Activated CD8-positive, alpha-beta T cell treated with anti-CD3 and anti-CD28 coated beads for 36 hours (primary cell): ENCODE data around the gene POLR2C. TPM values are rescaled to one million over a fixed set of nuclear protein-coding genes. Genes with fewer than 3 reads are reported as not detected.

Source experiments
- ATAC-seq: fragments of 200-7000 bp; cut with Tn5 transposase; one replicate; pipeline ENCODE4 v1.10.0; 2021; ENCODE audit warnings: mild to moderate bottlenecking, moderate library complexity
- CTCF ChIA-PET: fragments of 350-600 bp; sonication (Branson Sonifier 250); formaldehyde crosslinking; loops from one replicate; lab custom pipeline; 2021; ENCODE audit warnings: antibody characterized with exemption; lab: Charles Lee
- POLR2A ChIA-PET: fragments of 350-600 bp; sonication (Branson Sonifier 250); formaldehyde crosslinking; loops from one replicate; lab custom pipeline; 2021; ENCODE audit warnings: antibody characterized with exemption; lab: Charles Lee
- DNase-seq: peaks from one replicate; pipeline ENCODE4 v3.0.0-alpha.2; 2020
- H3K27ac Mint-ChIP-seq: one replicate; pipeline ENCODE4 v1.8.0; 2021; ENCODE audit warnings: mild to moderate bottlenecking, mixed read lengths
- H3K27me3 Mint-ChIP-seq: one replicate; pipeline ENCODE4 v1.8.0; 2021; ENCODE audit warnings: mixed read lengths
- H3K36me3 Mint-ChIP-seq: one replicate; pipeline ENCODE4 v1.8.0; 2021; ENCODE audit warnings: low read depth, mixed read lengths
- H3K4me1 Mint-ChIP-seq: one replicate; pipeline ENCODE4 v1.8.0; 2021; ENCODE audit warnings: low read depth, mixed read lengths
- H3K4me3 Mint-ChIP-seq: one replicate; pipeline ENCODE4 v1.8.0; 2021; ENCODE audit warnings: mild to moderate bottlenecking, moderate library complexity, mixed read lengths
- H3K9me3 Mint-ChIP-seq: one replicate; pipeline ENCODE4 v1.8.0; 2021; ENCODE audit warnings: mixed read lengths
- intact Hi-C: fragments of 100-400 bp; cut with micrococcal nuclease; formaldehyde crosslinking; loops from one replicate; pipeline ENCODE4 v1.10.0; 2022
- total RNA-seq, 2 experiments: library from RNA; stranded (reverse); gene quantifications; one replicate each; pipeline ENCODE4 v1.2.3, GENCODE V29; 2021
- TF ChIP-seq, protein P1 (sequence below): fragments of 200-600 bp; IDR thresholded peaks from one replicate; pipeline ENCODE4 v1.8.0; 2022; ENCODE audit warnings: antibody characterized with exemption, mild to moderate bottlenecking

POLR2C gene
- total RNA-seq, 2 experiments from 2014 or later: 62.4 to 63.0 TPM

DNA sequence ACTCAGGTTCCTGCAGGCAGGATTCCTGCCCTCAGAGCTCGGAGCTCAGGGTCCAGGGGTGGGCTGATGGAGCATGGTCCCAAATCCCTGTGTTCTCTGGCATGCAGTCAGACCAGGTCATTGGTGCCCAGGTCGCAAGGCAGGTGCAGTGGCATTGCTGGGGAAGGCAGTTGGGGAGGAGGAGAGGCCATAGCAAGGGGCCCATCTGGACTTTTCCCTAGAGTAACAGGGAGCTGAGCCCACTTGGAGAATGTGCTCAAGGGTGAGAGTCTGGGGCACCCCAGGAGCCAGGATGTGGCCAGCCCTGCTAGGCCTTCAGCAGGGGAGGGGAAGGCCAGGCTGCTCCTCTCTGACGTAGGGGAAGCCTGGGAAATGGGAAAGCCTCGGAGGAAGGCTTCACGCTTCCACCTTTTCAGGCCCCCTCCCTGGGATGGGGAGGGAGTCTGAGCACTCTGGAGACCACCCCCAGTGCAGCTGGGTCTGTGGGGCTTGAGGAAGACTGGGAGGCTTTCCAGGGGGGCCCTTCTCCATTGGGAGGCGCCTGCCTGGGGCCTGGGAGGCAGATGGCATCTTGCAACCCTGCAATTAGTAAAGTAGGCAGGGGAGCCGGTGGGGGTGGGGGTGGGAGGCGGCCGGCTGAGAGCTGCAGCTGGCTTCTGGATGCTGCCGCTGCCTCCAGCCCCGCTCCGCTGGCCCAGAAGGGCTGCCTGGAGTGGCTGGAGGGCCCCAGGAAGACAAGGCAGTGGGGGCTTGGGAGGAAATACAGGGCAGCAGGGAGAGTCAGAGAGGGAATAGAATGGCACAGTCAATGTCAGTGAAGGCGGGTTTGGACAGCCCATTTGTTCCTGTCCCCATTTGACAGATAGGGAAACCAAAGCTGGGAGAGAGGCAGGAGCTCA is 44.9 kb downstream of the POLR2C start:
- Mint-ChIP-seq H3K4me3 (no peak overlapping the region), H3K4me1 (no peaks in the 10 kb centered on the region), H3K27ac (no peak overlapping the region), H3K9me3 (no peaks in the 10 kb centered on the region), H3K36me3 (no peaks in the 10 kb centered on the region), H3K27me3 (no peaks in the 10 kb centered on the region)
- POLR2A ChIA-PET: interaction anchor here (1.2 kb wide), 1 partner anchor 12 kb away, joined by 3 read pairs; no protein-coding TSS in a partner anchor
- CTCF ChIA-PET: interaction anchor here (2.5 kb wide), 1 partner anchor 13 kb away, joined by 14 read pairs; no protein-coding TSS in a partner anchor
- intact Hi-C loops: no loop called here
- no peak for ATAC-seq
- no peak for DNase-seq
- TF ChIP-seq, protein P1, sequence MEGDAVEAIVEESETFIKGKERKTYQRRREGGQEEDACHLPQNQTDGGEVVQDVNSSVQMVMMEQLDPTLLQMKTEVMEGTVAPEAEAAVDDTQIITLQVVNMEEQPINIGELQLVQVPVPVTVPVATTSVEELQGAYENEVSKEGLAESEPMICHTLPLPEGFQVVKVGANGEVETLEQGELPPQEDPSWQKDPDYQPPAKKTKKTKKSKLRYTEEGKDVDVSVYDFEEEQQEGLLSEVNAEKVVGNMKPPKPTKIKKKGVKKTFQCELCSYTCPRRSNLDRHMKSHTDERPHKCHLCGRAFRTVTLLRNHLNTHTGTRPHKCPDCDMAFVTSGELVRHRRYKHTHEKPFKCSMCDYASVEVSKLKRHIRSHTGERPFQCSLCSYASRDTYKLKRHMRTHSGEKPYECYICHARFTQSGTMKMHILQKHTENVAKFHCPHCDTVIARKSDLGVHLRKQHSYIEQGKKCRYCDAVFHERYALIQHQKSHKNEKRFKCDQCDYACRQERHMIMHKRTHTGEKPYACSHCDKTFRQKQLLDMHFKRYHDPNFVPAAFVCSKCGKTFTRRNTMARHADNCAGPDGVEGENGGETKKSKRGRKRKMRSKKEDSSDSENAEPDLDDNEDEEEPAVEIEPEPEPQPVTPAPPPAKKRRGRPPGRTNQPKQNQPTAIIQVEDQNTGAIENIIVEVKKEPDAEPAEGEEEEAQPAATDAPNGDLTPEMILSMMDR: no peak

DNA sequence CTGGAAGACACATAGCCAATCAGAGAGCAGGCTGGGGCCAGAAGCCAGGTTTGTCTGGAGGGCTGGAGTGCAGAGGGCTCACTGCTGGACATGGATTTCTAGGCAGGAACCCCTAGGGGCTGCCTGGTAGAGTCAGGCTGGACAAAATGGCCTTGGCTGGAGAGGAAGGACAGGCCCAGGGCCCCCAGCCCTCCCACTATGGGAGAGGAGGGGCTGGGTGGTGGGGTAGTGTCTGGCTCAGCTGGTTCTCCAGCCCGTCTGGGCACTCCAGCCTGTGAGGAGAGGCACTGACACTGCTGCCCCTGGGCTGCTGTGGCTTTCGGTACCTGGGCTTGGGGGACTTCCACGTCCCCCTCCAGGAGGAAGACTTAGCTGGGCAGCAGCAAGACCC is 45.6 kb downstream of the POLR2C start:
- Mint-ChIP-seq H3K4me1 (no peaks in the 10 kb centered on the region), H3K4me3 (no peak overlapping the region), H3K27me3 (no peaks in the 10 kb centered on the region), H3K9me3 (no peaks in the 10 kb centered on the region), H3K27ac (no peak overlapping the region), H3K36me3 (no peaks in the 10 kb centered on the region)
- intact Hi-C loops: no loop called here
- no peak for ATAC-seq
- POLR2A ChIA-PET: interaction anchor here (0.6 kb wide), 1 partner anchor 12 kb away, joined by 3 read pairs; no protein-coding TSS in a partner anchor
- TF ChIP-seq, protein P1: no peak
- CTCF ChIA-PET: interaction anchor here (2.5 kb wide), 1 partner anchor 12 kb away, joined by 14 read pairs; no protein-coding TSS in a partner anchor
- DNase-seq: no peak

DNA sequence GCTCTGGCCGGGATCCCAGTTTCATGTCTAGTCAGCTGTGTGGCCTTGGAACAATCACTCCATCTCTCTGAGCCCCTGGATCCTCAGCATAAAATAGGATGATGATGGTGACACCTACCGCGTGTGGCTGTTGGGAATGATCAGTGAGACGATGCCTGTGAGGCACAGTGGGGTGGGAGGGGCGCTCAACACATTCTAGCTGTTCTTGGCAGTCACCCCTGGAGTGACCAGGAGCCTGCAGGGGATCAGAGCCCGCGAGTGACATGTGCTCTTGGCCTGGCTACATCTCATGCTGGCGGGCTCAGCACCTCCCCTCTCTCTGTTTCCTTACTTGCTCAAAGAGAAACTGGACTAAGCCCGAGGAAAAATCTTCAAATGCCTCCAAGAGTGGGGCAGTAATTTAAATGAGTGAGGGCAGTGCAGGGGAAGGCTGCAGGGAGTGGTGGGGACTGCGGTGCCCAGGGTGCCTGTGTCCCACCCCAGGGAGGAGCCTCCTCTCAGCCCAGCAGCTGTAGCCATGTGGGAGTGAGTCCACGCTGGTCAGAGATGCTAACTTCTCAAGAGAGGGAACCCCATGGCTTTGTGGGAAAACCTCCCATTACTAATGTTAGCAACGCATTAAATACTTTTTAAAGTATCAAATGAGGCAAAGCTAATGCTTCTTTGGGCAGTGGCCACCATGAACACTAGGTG is 46.9 kb downstream of the POLR2C start:
- CTCF ChIA-PET: interaction anchor here (0.9 to 4.1 kb wide), 4 partner anchors 11 to 67 kb away, joined by 3 to 24 read pairs (median 3); no protein-coding TSS in a partner anchor
- intact Hi-C loops: no loop called here

DNA sequence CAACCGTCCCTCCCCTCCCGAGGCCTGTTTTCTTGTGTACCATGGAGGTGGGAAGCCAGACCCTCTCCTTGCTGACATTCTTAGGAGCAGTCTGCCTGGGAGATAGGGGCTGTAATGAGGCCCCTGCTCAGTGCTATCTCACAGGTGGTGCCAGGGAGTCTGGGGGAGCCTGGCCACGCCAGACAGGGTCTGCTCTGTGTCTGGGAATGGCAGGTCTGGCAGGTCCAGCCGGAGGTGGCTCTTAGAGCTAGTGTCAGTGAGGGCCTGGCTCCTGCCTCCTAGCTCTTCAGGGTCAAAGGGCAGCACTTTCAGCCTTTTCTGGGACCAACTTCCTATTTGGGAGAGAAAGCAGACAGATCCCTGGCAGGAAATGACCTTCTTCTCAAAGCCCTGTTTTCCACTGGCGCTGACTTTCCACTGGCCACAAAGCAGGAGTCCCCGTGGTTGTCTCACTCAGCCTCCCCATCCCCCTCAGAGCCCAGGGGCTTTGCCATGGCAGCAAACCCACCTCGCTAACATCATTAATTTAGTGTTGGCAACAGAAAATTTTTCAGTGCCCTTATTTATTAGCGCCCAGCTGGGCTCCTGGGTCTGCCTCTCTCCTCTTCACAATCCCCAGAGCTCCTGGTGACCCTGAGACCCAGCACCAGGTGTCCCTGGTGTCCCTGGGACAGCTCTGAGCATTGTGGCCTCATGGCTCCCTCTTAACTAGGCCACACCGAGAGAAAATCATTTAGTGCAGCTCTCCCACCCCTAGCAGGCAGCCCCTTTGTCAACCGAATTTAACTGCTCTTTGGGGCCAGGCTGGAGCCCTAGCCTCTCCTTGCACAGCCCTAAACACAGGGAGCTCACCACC is 47.8 kb downstream of the POLR2C start:
- TF ChIP-seq, protein P1: no peak
- H3K27ac Mint-ChIP-seq: no peak overlapping the region
- ATAC-seq (no peak), DNase-seq (no peak)
- no peaks in the 10 kb centered on the region for H3K4me1 Mint-ChIP-seq
- no peaks in the 10 kb centered on the region for H3K27me3 Mint-ChIP-seq
- CTCF ChIA-PET: interaction anchor here (0.8 to 4.1 kb wide), 3 partner anchors 10 to 92 kb away, joined by 3 to 24 read pairs (median 4); no protein-coding TSS in a partner anchor
- intact Hi-C loops: loop anchor here (10.0 kb wide), 1 partner anchor 205 kb away; no protein-coding TSS in a partner anchor
- H3K9me3 Mint-ChIP-seq: no peaks in the 10 kb centered on the region
- no peak overlapping the region for H3K4me3 Mint-ChIP-seq
- POLR2A ChIA-PET: interaction anchor here (0.6 to 0.7 kb wide), 2 partner anchors 39 to 258 kb away, joined by 3 to 4 read pairs; no protein-coding TSS in a partner anchor
- no peaks in the 10 kb centered on the region for H3K36me3 Mint-ChIP-seq

More for the DNA sequence above, 46.9 kb downstream of the POLR2C start:
- DNase-seq: no peak
- POLR2A ChIA-PET: no interaction called here
- no peaks in the 10 kb centered on the region for H3K4me1 Mint-ChIP-seq
- H3K4me3 Mint-ChIP-seq: no peak overlapping the region
- H3K9me3 Mint-ChIP-seq: no peaks in the 10 kb centered on the region
- TF ChIP-seq, protein P1: no peak
- H3K36me3 Mint-ChIP-seq: no peaks in the 10 kb centered on the region
- H3K27ac Mint-ChIP-seq: no peak overlapping the region
- no peaks in the 10 kb centered on the region for H3K27me3 Mint-ChIP-seq
- no peak for ATAC-seq
